Right cardiac atrium (tissue), 5 donors: ENCODE data around the gene DCDC2. TPM values are rescaled to one million over a fixed set of nuclear protein-coding genes. Genes with fewer than 3 reads are reported as not detected.
"Not testable (repeated sequence)": the region's sequence is repeated elsewhere in the genome, so short reads cannot be mapped to it uniquely, and the experiment has no call there.

ENCODE experiments used
- ATAC-seq, 2 donors: fragments of 200-7000 bp; cut with Tn5 transposase; one replicate each; pipeline versions ENCODE4 v1.8.0 to v1.9.1; 2020; ENCODE audit warnings: moderate library complexity in 2 of 2, mild to moderate bottlenecking in 1 of 2
- DNase-seq, 3 donors: peaks; one replicate each; pipeline ENCODE4 v3.0.0-alpha.2; 2020
- H3K27ac ChIP-seq: one replicate; pipeline ENCODE4 v1.5.1; 2013; ENCODE audit warnings: mild to moderate bottlenecking, low read length, control low read depth, moderate library complexity
- H3K27me3 ChIP-seq: one replicate; pipeline ENCODE4 v1.6.1; 2013; ENCODE audit not compliant: control insufficient read depth, insufficient read depth
- H3K4me1 ChIP-seq: one replicate; pipeline ENCODE4 v1.6.1; 2013; ENCODE audit warnings: low read length; ENCODE audit not compliant: control insufficient read depth, insufficient read depth
- H3K4me3 ChIP-seq: one replicate; pipeline ENCODE4 v1.5.1; 2013; ENCODE audit warnings: low read length, control low read depth
- H3K9me3 ChIP-seq: one replicate; pipeline ENCODE4 v1.6.1; 2013; ENCODE audit warnings: low read length; ENCODE audit not compliant: control insufficient read depth
- WGBS: extraction: QIAGEN DNeasy Blood & Tissue Kit; methylation state at CpG from one replicate; pipeline ENCODE4 v1.1.7; 2013; 5-methylcytosine and 5-hydroxymethylcytosine counted together
- intact Hi-C, 4 donors: fragments of 100-400 bp; cut with DNase I; formaldehyde crosslinking; loops; one replicate each; pipeline versions ENCODE4 v1.11.0 to v1.14.0; 2022 to 2023
- polyA plus RNA-seq: library from polyadenylated mRNA; stranded (reverse); fragments of 200-250 nt; gene quantifications from one replicate; pipeline ENCODE4 v1.2.3, GENCODE V29; 2013
- total RNA-seq, 4 donors: library from RNA; stranded (reverse); fragmentation: NEBNext Ultra II Directional; extraction: Animal tissue kit (Norgen Biotek cat#: 25700); gene quantifications; one replicate each; pipeline ENCODE4 v1.2.1, GENCODE V29; 2021
- donor health status: healthy with polysubstance abuse.
- donor health status: DM: no; HTN: yes; CAD: no.
- donor health status: DM: no; HTN: no; CAD: no.
- donor health status: DM: no; HTN: yes; CAD: no; lungs with severe emphysema.
- donor health status: DM: yes; HTN: yes; CAD: no.

DCDC2 gene
- total and polyA plus RNA-seq, 5 donors, result not detected

GRCh38 chr6:24207413-24207812 lies 150.4 kb downstream of the DCDC2 start:
- Histone ChIP-seq H3K4me3 (no peak overlapping the region), H3K27ac (no peak overlapping the region), H3K9me3 (no peaks in the 10 kb centered on the region), H3K27me3 (no peaks in the 10 kb centered on the region), H3K4me1 (no peaks in the 10 kb centered on the region)
- DNase-seq (no peak), ATAC-seq (no peak)
- intact Hi-C loops, result no loop called here
- WGBS, result 72% methylated on average over 4 of the region's 4 CpGs

- no peak for ATAC-seq
- intact Hi-C loops, result no loop called here
- Histone ChIP-seq H3K27ac (no peak overlapping the region), H3K9me3 (no peaks in the 10 kb centered on the region), H3K4me3 (no peak overlapping the region), H3K27me3 (no peaks in the 10 kb centered on the region), H3K4me1 (no peaks in the 10 kb centered on the region)
- WGBS, result 6% methylated on average over 4 of the region's 4 CpGs
- DNase-seq, result no peak
Measured at GRCh38 chr6:24205020-24205492, 152.8 kb downstream of the DCDC2 start.

GRCh38 chr6:24204113-24204512 lies 153.7 kb downstream of the DCDC2 start:
- H3K27me3 ChIP-seq, DNase-seq, H3K4me1 ChIP-seq, H3K4me3 ChIP-seq, intact Hi-C loops, H3K9me3 ChIP-seq, ATAC-seq, H3K27ac ChIP-seq: not testable (repeated sequence)
- 92% methylated on average over 3 of the region's 3 CpGs for whole genome bisulfite sequencing

- Histone ChIP-seq H3K4me1 (no peaks in the 10 kb centered on the region), H3K9me3 (no peaks in the 10 kb centered on the region), H3K4me3 (no peak overlapping the region), H3K27ac (no peak overlapping the region), H3K27me3 (no peaks in the 10 kb centered on the region)
- no peak for DNase-seq
- 96% methylated on average over 1 of the region's 1 CpG for WGBS
- intact Hi-C loops, result no loop called here
- ATAC-seq, result no peak
Measured at GRCh38 chr6:24197892-24198291, 160.0 kb downstream of the DCDC2 start.

- Histone ChIP-seq H3K27me3 (no peaks in the 10 kb centered on the region), H3K4me3 (no peak overlapping the region), H3K27ac (no peak overlapping the region), H3K4me1 (no peaks in the 10 kb centered on the region), H3K9me3 (no peaks in the 10 kb centered on the region)
- intact Hi-C loops, result no loop called here
- ATAC-seq, result no peak
- WGBS, result 93% methylated on average over 3 of the region's 3 CpGs
- DNase-seq, result no peak
Measured at GRCh38 chr6:24195836-24196597, 161.8 kb downstream of the DCDC2 start.

- H3K27me3 ChIP-seq, result no peaks in the 10 kb centered on the region
- DNase-seq (no peak), ATAC-seq (no peak)
- intact Hi-C loops, result no loop called here
- H3K4me1 ChIP-seq, result no peaks in the 10 kb centered on the region
- H3K9me3 ChIP-seq, result no peaks in the 10 kb centered on the region
- 93% methylated on average over 2 of the region's 2 CpGs for WGBS
- H3K4me3 ChIP-seq, result no peak overlapping the region
- no peak overlapping the region for H3K27ac ChIP-seq
Measured at GRCh38 chr6:24194978-24195700, 162.7 kb downstream of the DCDC2 start.

GRCh38 chr6:24193364-24193763 lies 164.5 kb downstream of the DCDC2 start:
- DNase-seq, result no peak
- Histone ChIP-seq H3K27me3 (no peaks in the 10 kb centered on the region), H3K4me3 (no peak overlapping the region), H3K9me3 (no peaks in the 10 kb centered on the region), H3K27ac (no peak overlapping the region), H3K4me1 (no peaks in the 10 kb centered on the region)
- ATAC-seq, result no peak
- intact Hi-C loops, result no loop called here

GRCh38 chr6:24191346-24191745 lies 166.5 kb downstream of the DCDC2 start:
- intact Hi-C loops, result no loop called here
- 49% methylated on average over 2 of the region's 2 CpGs for WGBS

GRCh38 chr6:24188578-24189080 lies 169.2 kb downstream of the DCDC2 start:
- Histone ChIP-seq H3K4me3 (no peak overlapping the region), H3K4me1 (no peaks in the 10 kb centered on the region), H3K27ac (no peak overlapping the region), H3K9me3 (no peaks in the 10 kb centered on the region), H3K27me3 (no peaks in the 10 kb centered on the region)
- intact Hi-C loops, result no loop called here
- DNase-seq, result no peak
- WGBS, result 63% methylated on average over 8 of the region's 8 CpGs
- ATAC-seq, result no peak

More at GRCh38 chr6:24191346-24191745, 166.5 kb downstream of the DCDC2 start:
- Histone ChIP-seq H3K27ac (no peak overlapping the region), H3K4me1 (no peaks in the 10 kb centered on the region), H3K9me3 (no peaks in the 10 kb centered on the region), H3K27me3 (no peaks in the 10 kb centered on the region), H3K4me3 (no peak overlapping the region)
- DNase-seq, result no peak
- no peak for ATAC-seq

- intact Hi-C loops, result no loop called here
- Histone ChIP-seq H3K4me1 (no peaks in the 10 kb centered on the region), H3K4me3 (no peak overlapping the region), H3K27ac (no peak overlapping the region), H3K27me3 (no peaks in the 10 kb centered on the region), H3K9me3 (no peaks in the 10 kb centered on the region)
- DNase-seq (no peak), ATAC-seq (no peak)
Measured at GRCh38 chr6:24187965-24188577, 169.8 kb downstream of the DCDC2 start.

- 81% methylated on average over 7 of the region's 7 CpGs for WGBS
- Histone ChIP-seq H3K4me3 (no peak overlapping the region), H3K27ac (no peak overlapping the region), H3K9me3 (no peaks in the 10 kb centered on the region), H3K4me1 (no peaks in the 10 kb centered on the region), H3K27me3 (no peaks in the 10 kb centered on the region)
- ATAC-seq (no peak), DNase-seq (no peak)
- intact Hi-C loops, result no loop called here
Measured at GRCh38 chr6:24186349-24186748, 171.5 kb downstream of the DCDC2 start.
